CD4-positive, alpha-beta T cell treated with Interleukin-6 at 100 ng/mL for 8 hours (primary cell): Measurements from ENCODE around the gene RPS13.
"Not testable (repeated sequence)": the region's sequence is repeated elsewhere in the genome, so short reads cannot be mapped to it uniquely, and the experiment has no call there.

Source experiments
- DNase-seq: peaks from one replicate; pipeline ENCODE4 v3.0.0-alpha.2; 2020; ENCODE audit warnings: mixed read lengths, low spot score

RPS13 gene

DNA sequence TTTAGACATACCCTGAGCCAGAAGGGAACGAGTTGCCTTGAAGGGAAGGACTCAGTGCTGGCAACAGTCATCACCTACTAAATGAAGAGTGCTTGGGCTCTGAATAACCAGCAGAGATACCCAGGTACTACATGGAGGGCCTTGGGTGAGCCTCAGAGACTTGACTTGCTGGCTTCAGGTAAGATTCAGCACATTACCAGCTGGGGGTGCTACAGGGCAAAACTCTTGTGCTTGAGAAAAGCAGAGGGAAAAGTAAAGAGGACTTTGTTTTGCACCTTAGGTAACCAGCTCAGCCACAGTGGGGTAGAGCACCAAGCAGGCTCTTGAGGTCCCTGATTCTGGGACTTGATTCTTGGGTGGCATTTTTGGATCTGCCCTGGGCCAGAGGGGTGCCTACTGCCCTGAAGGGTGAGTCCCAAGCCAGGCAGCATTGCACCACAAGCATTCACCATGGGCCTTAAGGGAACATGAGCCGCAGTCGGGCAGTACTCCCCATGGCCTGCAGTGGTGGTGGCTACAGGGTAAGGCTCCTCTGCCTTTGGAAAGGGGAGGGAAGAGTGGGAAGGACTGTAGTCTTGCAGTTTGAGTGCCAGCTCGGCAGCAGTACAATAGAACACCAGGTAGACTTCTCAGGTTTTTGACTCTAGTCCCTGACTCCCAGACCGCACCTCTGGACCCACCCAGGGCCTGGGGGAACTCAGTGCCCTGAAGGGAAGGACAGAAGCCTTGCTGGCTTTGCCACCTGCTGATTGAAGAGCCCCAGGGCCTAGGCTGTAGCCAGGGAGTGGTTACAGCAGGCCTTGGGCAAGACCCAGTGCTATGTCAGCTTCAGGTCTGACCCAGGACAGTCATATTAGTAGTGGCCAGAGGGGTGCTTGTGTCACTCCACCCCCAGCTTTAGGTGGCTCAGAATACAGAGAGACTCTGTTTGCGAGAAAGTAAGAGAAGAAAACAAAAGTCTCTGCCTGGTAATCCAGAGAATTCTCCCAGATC lies 40.5 kb downstream of the RPS13 start:
- no peak for DNase-seq

DNA sequence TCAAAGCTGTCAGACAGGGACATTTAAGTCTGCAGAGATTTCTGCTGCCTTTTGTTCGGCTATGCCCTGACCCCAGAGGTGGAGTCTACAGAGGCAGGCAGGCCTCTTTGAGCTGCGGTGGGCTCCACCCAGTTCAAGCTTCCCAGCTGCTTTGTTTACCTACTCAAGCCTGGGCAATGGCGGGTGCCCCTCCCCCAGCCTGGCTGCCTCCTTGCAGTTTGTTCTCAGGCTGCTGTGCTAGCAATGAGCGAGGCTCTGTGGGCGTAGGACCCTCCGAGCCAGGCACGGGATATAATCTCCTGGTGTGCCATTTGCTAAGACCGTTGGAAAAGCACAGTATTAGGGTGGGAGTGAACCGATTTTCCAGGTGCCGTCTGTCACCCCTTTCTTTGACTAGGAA lies 43.4 kb downstream of the RPS13 start:
- DNase-seq, result not testable (repeated sequence)

GRCh38 chr11:17026487-17027082 lies 50.9 kb downstream of the RPS13 start:
- DNase-seq, result no peak

GRCh38 chr11:17024924-17025323 lies 52.5 kb downstream of the RPS13 start:
- no peak for DNase-seq
